Activated CD4-positive, alpha-beta T cell treated with anti-CD3 and anti-CD28 coated beads for 36 hours (primary cell): ENCODE results near the gene ADAMTSL2. TPM values are rescaled to one million over a fixed set of nuclear protein-coding genes. Genes with fewer than 3 reads are reported as not detected.

ENCODE experiments used
- ATAC-seq: fragments of 200-7000 bp; cut with Tn5 transposase; one replicate; pipeline ENCODE4 v1.10.0; 2021; ENCODE audit warnings: mild to moderate bottlenecking, moderate library complexity
- CTCF ChIA-PET: fragments of 350-600 bp; sonication (Branson Sonifier 250); formaldehyde crosslinking; loops from one replicate; lab custom pipeline; 2021; ENCODE audit warnings: antibody characterized with exemption; lab: Charles Lee
- POLR2A ChIA-PET: fragments of 350-600 bp; sonication (Branson Sonifier 250); formaldehyde crosslinking; loops from one replicate; lab custom pipeline; 2021; ENCODE audit warnings: antibody characterized with exemption, inconsistent platforms; lab: Charles Lee
- DNase-seq: peaks from one replicate; pipeline ENCODE4 v3.0.0-alpha.2; 2020
- H3K27ac Mint-ChIP-seq: one replicate; pipeline ENCODE4 v1.8.0; 2021; ENCODE audit warnings: mixed read lengths
- H3K27me3 Mint-ChIP-seq: one replicate; pipeline ENCODE4 v1.8.0; 2021; ENCODE audit warnings: mixed read lengths
- H3K36me3 Mint-ChIP-seq: one replicate; pipeline ENCODE4 v1.8.0; 2021; ENCODE audit warnings: low read depth, mixed read lengths
- H3K4me1 Mint-ChIP-seq: one replicate; pipeline ENCODE4 v1.8.0; 2021; ENCODE audit warnings: mixed read lengths
- H3K4me3 Mint-ChIP-seq: one replicate; pipeline ENCODE4 v1.8.0; 2021; ENCODE audit warnings: mild to moderate bottlenecking, moderate library complexity, mixed read lengths
- H3K9me3 Mint-ChIP-seq: one replicate; pipeline ENCODE4 v1.8.0; 2021; ENCODE audit warnings: low read depth, mixed read lengths
- intact Hi-C, 2 experiments: fragments of 100-400 bp; cut with DNase I in 1 of 2; cut with micrococcal nuclease in 1 of 2; formaldehyde crosslinking; loops; one replicate each; pipeline versions ENCODE4 v1.14.2 to v1.15.1; 2022 to 2024; cut with DNase I, micrococcal nuclease
- total RNA-seq, 2 experiments: library from RNA; stranded (reverse); gene quantifications; one replicate each; pipeline ENCODE4 v1.2.3, GENCODE V29; 2021

The ADAMTSL2 gene
- total RNA-seq, 2 experiments from 2014 or later, result 0.11 to 0.32 TPM

- Mint-ChIP-seq H3K9me3 (no peaks in the 10 kb centered on the region), H3K36me3 (no peaks in the 10 kb centered on the region), H3K27ac (no peak overlapping the region), H3K4me1 (no peaks in the 10 kb centered on the region), H3K4me3 (no peak overlapping the region), H3K27me3 (peaks cover under 1% of the 10 kb centered on the region)
- intact Hi-C loops, result no loop called here
- DNase-seq (no peak), ATAC-seq (no peak)
- POLR2A ChIA-PET, result no interaction called here
- CTCF ChIA-PET, result no interaction called here
Observed at GRCh38 chr9:133493428-133493827, 41.1 kb upstream of the ADAMTSL2 start.

GRCh38 chr9:133493845-133494540 lies 40.5 kb upstream of the ADAMTSL2 start:
- ATAC-seq, result no peak
- Mint-ChIP-seq H3K4me3 (no peak overlapping the region), H3K27ac (no peak overlapping the region), H3K27me3 (peaks cover 3% of the 10 kb centered on the region), H3K4me1 (no peaks in the 10 kb centered on the region), H3K9me3 (no peaks in the 10 kb centered on the region), H3K36me3 (no peaks in the 10 kb centered on the region)
- intact Hi-C loops, result no loop called here
- ChIA-PET CTCF (no interaction called here), POLR2A (no interaction called here)
- no peak for DNase-seq

- POLR2A ChIA-PET, result no interaction called here
Observed at GRCh38 chr9:133494636-133495326, 39.7 kb upstream of the ADAMTSL2 start.

DNA sequence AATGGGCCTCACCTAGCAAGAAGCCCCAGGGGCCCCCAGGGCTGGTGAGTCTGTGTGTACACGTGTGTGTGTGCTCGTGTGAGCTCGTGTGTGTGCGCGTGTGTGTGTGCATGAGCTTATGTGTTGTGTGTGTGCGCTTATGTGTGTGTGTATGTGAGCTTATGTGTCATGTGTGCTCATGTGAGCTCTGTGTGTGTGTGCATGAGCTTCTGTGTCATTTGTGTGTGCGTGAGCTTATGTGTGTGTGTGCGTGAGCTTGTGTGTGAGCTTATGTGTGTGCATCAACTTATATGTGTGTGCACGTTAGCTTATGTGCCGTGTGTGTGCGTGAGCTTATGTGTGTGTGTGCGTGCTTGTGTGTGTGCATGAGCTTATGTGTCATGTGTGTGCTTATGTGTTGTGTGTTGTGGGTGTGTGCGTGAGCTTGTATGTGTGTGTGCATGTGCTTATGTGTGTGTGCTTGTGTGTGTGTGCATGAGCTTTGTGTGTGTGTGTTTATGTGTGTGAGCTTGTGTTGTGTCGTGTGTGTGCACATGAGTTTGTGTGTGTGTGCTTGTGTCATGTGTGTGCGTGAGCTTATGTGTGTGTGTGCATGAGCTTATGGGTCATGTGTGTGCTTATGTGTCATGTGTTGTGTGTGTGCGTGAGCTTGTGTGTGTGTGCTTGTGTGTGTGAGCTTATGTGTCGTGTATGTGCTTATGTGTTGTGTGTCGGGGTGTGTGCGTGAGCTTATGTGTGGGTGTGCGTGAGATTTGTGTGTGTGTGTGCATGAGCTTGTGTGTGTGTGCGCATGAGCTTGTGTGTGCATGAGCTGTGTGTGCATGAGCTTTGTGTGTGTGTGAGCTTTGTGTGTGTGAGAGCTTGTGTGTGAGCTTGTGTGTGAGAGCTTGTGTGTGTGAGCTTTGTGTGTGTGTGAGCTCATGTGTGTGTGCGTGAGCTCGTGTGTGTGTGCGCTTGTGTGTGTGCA lies 38.9 kb upstream of the ADAMTSL2 start:
- no peaks in the 10 kb centered on the region for H3K9me3 Mint-ChIP-seq
- CTCF ChIA-PET, result interaction anchor here (0.6 to 0.8 kb wide), 3 partner anchors 38 to 309 kb away, joined by 3 to 5 read pairs (median 3); no protein-coding TSS in a partner anchor
- peaks cover 5% of the 10 kb centered on the region for H3K27me3 Mint-ChIP-seq
- H3K36me3 Mint-ChIP-seq, result no peaks in the 10 kb centered on the region
- DNase-seq (no peak), ATAC-seq (no peak)
- intact Hi-C loops, result no loop called here
- POLR2A ChIA-PET, result no interaction called here
- H3K4me3 Mint-ChIP-seq, result no peak overlapping the region
- no peaks in the 10 kb centered on the region for H3K4me1 Mint-ChIP-seq
- no peak overlapping the region for H3K27ac Mint-ChIP-seq

More at GRCh38 chr9:133494636-133495326, 39.7 kb upstream of the ADAMTSL2 start:
- ATAC-seq (no peak), DNase-seq (no peak)
- Mint-ChIP-seq H3K27me3 (peaks cover 3% of the 10 kb centered on the region), H3K27ac (no peak overlapping the region), H3K36me3 (no peaks in the 10 kb centered on the region), H3K9me3 (no peaks in the 10 kb centered on the region), H3K4me1 (no peaks in the 10 kb centered on the region), H3K4me3 (no peak overlapping the region)
- CTCF ChIA-PET, result no interaction called here
- intact Hi-C loops, result no loop called here

GRCh38 chr9:133496861-133497842 lies 37.4 kb upstream of the ADAMTSL2 start:
- Mint-ChIP-seq H3K4me1 (no peaks in the 10 kb centered on the region), H3K36me3 (no peaks in the 10 kb centered on the region), H3K27me3 (peaks cover 5% of the 10 kb centered on the region), H3K9me3 (peaks cover 10% of the 10 kb centered on the region), H3K4me3 (no peak overlapping the region), H3K27ac (no peak overlapping the region)
- intact Hi-C loops, result no loop called here
- DNase-seq (no peak), ATAC-seq (no peak)
- ChIA-PET POLR2A (interaction anchor here (0.5 kb wide), 1 partner anchor 80 kb away, joined by 3 read pairs; the partner anchor contains the start of gene REXO4), CTCF (interaction anchor here (1.6 kb wide), 1 partner anchor 10 kb away, joined by 5 read pairs; no protein-coding TSS in a partner anchor)

DNA sequence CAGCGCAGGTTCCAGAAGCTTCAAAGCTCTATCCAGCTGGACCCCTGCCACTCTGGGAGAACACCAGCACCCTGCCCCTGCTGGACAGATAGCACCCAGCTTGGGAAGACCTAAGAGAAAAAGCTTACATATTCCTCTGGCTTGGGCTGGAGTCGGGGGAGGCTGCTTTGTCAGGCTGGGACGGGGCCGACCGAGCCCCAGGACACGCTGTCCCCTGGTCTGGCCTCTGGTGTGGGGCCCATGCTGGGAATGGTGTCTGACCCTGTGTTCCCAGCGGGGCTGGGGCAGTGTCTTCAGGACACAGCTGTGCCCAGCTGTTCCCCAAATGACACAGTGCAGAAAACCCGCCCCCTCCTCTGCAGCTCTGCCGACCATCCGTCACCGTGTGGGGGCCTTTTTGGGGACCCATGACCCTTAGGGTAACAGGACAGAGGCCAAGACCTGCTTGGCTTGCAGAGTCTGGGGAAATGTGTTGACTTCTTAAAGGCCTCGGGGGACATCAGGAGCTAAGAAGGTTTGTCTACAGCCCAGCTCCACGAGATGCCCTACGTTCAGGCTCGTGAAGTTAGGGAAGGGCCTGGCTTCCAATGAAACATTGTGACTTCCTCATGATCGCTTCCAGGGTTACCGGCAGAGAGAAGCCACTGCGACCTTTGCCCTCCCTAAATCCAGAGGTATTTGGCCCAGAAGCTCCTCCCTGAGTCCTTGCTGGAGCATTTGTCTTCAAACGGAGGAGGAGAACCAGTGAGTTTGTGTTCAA lies 35.2 kb upstream of the ADAMTSL2 start:
- no peak overlapping the region for H3K27ac Mint-ChIP-seq
- no peaks in the 10 kb centered on the region for H3K36me3 Mint-ChIP-seq
- no peak for ATAC-seq
- ChIA-PET CTCF (interaction anchor here (0.8 to 1.5 kb wide), 2 partner anchors 10 to 18 kb away, joined by 3 to 4 read pairs; no protein-coding TSS in a partner anchor), POLR2A (interaction anchor here (0.6 kb wide), 1 partner anchor 65 kb away, joined by 5 read pairs; no protein-coding TSS in a partner anchor)
- no peak overlapping the region for H3K4me3 Mint-ChIP-seq
- H3K9me3 Mint-ChIP-seq, result peaks cover 15% of the 10 kb centered on the region
- no peaks in the 10 kb centered on the region for H3K4me1 Mint-ChIP-seq
- H3K27me3 Mint-ChIP-seq, result peaks cover 5% of the 10 kb centered on the region
- DNase-seq, result no peak
- intact Hi-C loops, result no loop called here

- ChIA-PET CTCF (interaction anchor here (0.8 kb wide), 1 partner anchor 19 kb away, joined by 4 read pairs; no protein-coding TSS in a partner anchor), POLR2A (no interaction called here)
- no peak overlapping the region for H3K27ac Mint-ChIP-seq
- H3K9me3 Mint-ChIP-seq, result peaks cover 15% of the 10 kb centered on the region
- intact Hi-C loops, result no loop called here
- DNase-seq (no peak), ATAC-seq (no peak)
- H3K4me1 Mint-ChIP-seq, result no peaks in the 10 kb centered on the region
- H3K27me3 Mint-ChIP-seq, result peaks cover 5% of the 10 kb centered on the region
- no peaks in the 10 kb centered on the region for H3K36me3 Mint-ChIP-seq
- no peak overlapping the region for H3K4me3 Mint-ChIP-seq
Observed at GRCh38 chr9:133499892-133500270, 34.6 kb upstream of the ADAMTSL2 start.

DNA sequence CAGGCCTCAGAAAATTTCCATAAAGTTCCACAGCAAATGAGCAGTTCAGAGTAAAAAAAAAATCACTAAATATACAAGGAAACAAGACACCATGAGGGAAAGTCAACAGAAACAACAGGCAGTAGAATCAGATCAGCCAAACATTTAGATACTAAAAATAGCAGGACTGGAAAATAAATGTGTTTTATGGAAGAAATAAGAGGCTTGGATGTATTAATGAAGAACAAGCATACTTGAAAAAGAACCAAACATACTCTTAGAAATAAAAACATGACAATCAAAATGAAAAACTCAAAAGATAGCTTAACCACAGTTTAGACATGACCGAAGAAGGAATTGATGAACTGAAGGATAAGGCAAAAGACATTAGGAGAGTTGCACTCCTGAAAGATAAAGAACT lies 32.4 kb upstream of the ADAMTSL2 start:
- ChIA-PET POLR2A (no interaction called here), CTCF (no interaction called here)
- no peak overlapping the region for H3K27ac Mint-ChIP-seq

DNA sequence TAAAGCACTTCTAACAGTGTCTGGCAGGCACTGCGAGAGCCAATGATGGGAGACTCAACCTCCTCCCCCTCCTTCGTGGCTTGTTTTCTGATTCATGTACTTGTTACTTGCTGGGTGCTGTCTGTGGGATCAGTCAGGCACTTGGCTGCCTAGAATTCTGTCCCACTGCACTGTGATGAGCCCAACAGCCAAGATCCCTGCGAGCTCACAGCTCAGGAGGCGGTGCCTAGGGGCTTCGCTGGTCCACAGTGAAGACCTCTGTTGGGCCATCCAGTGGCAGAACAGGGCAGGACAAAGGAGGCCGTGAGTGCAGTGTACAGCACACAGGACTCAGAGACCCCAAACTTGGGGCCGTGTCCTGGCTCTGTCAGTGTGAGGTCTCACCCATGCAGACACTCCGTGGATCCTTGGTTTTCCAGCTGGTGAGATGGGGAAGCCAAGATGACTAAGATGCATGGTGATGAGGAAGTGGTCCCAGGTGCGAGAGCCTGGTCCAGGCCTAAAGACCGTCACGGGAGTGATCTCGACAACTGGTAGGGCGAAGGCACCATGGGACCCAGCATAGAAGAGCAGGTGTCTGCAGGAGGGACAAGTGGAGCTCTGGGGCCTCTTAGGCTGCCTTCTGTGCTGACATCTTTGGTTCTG lies 29.2 kb upstream of the ADAMTSL2 start:
- H3K27ac Mint-ChIP-seq, result no peak overlapping the region
- no peak for ATAC-seq
- intact Hi-C loops, result no loop called here
- POLR2A ChIA-PET, result no interaction called here
- H3K27me3 Mint-ChIP-seq, result no peaks in the 10 kb centered on the region
- H3K4me3 Mint-ChIP-seq, result no peak overlapping the region
- H3K36me3 Mint-ChIP-seq, result no peaks in the 10 kb centered on the region
- peaks cover 19% of the 10 kb centered on the region for H3K4me1 Mint-ChIP-seq
- H3K9me3 Mint-ChIP-seq, result peaks cover 15% of the 10 kb centered on the region
- CTCF ChIA-PET, result interaction anchor here (0.8 to 1.0 kb wide), 2 partner anchors 319 to 483 kb away, joined by 3 read pairs; no protein-coding TSS in a partner anchor
- no peak for DNase-seq

More for the DNA sequence above, 32.4 kb upstream of the ADAMTSL2 start:
- Mint-ChIP-seq H3K36me3 (no peaks in the 10 kb centered on the region), H3K4me3 (no peak overlapping the region), H3K4me1 (no peaks in the 10 kb centered on the region), H3K9me3 (peaks cover 15% of the 10 kb centered on the region), H3K27me3 (peaks cover 5% of the 10 kb centered on the region)
- no peak for DNase-seq
- intact Hi-C loops, result no loop called here
- no peak for ATAC-seq
